ENCODE measurements around the gene SNX33.

- TF ChIP-seq EZH2 (IDR thresholded peaks at IDR 0.05; ENCODE audit: insufficient read depth, low read length) (no peak), CTCF (IDR thresholded peaks at IDR 0.05; ENCODE audit: insufficient read depth, low read depth, low read length) (peak; percentile 17)
Measured at GRCh38 chr15:75647370-75648155, at the start of gene SNX33.

Measured in astrocyte (in vitro differentiated cells and primary cell).